ENCODE data around the gene TSC2.
"Not testable (repeated sequence)": the region's sequence is repeated elsewhere in the genome, so short reads cannot be mapped to it uniquely, and the experiment has no call there.

GRCh38 chr16:2112539-2113106, 64.8 kb downstream of the TSC2 start:
- TF ChIP-seq, protein P1, sequence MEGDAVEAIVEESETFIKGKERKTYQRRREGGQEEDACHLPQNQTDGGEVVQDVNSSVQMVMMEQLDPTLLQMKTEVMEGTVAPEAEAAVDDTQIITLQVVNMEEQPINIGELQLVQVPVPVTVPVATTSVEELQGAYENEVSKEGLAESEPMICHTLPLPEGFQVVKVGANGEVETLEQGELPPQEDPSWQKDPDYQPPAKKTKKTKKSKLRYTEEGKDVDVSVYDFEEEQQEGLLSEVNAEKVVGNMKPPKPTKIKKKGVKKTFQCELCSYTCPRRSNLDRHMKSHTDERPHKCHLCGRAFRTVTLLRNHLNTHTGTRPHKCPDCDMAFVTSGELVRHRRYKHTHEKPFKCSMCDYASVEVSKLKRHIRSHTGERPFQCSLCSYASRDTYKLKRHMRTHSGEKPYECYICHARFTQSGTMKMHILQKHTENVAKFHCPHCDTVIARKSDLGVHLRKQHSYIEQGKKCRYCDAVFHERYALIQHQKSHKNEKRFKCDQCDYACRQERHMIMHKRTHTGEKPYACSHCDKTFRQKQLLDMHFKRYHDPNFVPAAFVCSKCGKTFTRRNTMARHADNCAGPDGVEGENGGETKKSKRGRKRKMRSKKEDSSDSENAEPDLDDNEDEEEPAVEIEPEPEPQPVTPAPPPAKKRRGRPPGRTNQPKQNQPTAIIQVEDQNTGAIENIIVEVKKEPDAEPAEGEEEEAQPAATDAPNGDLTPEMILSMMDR (conservative IDR thresholded peaks at IDR 0.05; ENCODE audit: low read depth, low read length): not testable (repeated sequence)
- not testable (repeated sequence) for TF ChIP-seq EZH2 (IDR thresholded peaks at IDR 0.05; ENCODE audit: low read length, unreplicated experiment); EZH2phosphoT487 (IDR thresholded peaks at IDR 0.05; ENCODE audit: borderline replicate concordance, low read length)

Data from PC-3 (cell line).